OCI-LY3 (cell line): ENCODE measurements around the gene CLPX.

Source experiments
- H2AFZ ChIP-seq: fragments of 200-600, 300-600 bp; shearing (Covaris generic); 2 replicates; pipeline ENCODE4 v1.6.0; 2014; ENCODE audit warnings: antibody characterized with exemption, low read depth, low read length
- H3K27ac ChIP-seq: fragments of 200-600, 300-600 bp; sonication (generic); 2 replicates; pipeline ENCODE4 v1.5.1; 2014; ENCODE audit warnings: mild to moderate bottlenecking, low read length, moderate library complexity, mixed read lengths
- H3K27me3 ChIP-seq: fragments of 200-600, 300-600 bp; sonication (generic); 2 replicates; pipeline ENCODE4 v1.6.1; 2014; ENCODE audit warnings: low read depth, low read length, mixed read lengths
- H3K36me3 ChIP-seq: fragments of 200-600, 300-600 bp; sonication (generic); replicated peaks from 2 replicates; pipeline ENCODE3; 2014; ENCODE audit warnings: low read depth, low read length, mixed read lengths
- H3K4me1 ChIP-seq: fragments of 300-600, 200-600 bp; sonication (generic); 2 replicates; pipeline ENCODE4 v1.6.1; 2014; ENCODE audit warnings: low read length, mixed read lengths
- H3K4me2 ChIP-seq: fragments of 200-600, 300-600 bp; sonication (generic); 2 replicates; pipeline ENCODE4 v1.6.1; 2014; ENCODE audit warnings: low read length, mixed read lengths
- H3K4me3 ChIP-seq: fragments of 300-600, 200-600 bp; sonication (generic); 2 replicates; pipeline ENCODE4 v1.5.1; 2014; ENCODE audit warnings: antibody characterized with exemption, mild to moderate bottlenecking, low read length, moderate library complexity
- H3K79me2 ChIP-seq: fragments of 300-600, 200-600 bp; shearing (Covaris generic); 2 replicates; pipeline ENCODE4 v1.6.1; 2014; ENCODE audit warnings: mild to moderate bottlenecking, low read length, mixed read lengths
- H3K9ac ChIP-seq: fragments of 300-600, 200-600 bp; shearing (Covaris generic); 2 replicates; pipeline ENCODE4 v1.6.0; 2014; ENCODE audit warnings: mild to moderate bottlenecking, low read length, moderate library complexity
- H3K9me3 ChIP-seq: fragments of 200-600, 300-600 bp; shearing (Covaris generic); 2 replicates; pipeline ENCODE4 v1.6.1; 2014; ENCODE audit warnings: low read length, mixed read lengths; ENCODE audit not compliant: insufficient read depth
- H4K20me1 ChIP-seq: fragments of 200-600, 300-600 bp; sonication (generic); 2 replicates; pipeline ENCODE4 v1.6.1; 2016; ENCODE audit warnings: low read length, mixed read lengths; ENCODE audit not compliant: insufficient read depth
- EZH2phosphoT487 ChIP-seq: fragments of 200-600 bp; shearing (Covaris generic); IDR thresholded peaks from 2 replicates; pipeline ENCODE4 v1.6.1; 2018; ENCODE audit warnings: antibody characterized with exemption, mixed run types, low read depth
- TF ChIP-seq, protein P1 (sequence below): fragments of 200-600, 300-600 bp; sonication (generic); IDR thresholded peaks from 2 replicates; pipeline ENCODE4 v1.5.1; 2014; ENCODE audit warnings: antibody characterized with exemption, low read length, low read depth

Gene CLPX

DNA sequence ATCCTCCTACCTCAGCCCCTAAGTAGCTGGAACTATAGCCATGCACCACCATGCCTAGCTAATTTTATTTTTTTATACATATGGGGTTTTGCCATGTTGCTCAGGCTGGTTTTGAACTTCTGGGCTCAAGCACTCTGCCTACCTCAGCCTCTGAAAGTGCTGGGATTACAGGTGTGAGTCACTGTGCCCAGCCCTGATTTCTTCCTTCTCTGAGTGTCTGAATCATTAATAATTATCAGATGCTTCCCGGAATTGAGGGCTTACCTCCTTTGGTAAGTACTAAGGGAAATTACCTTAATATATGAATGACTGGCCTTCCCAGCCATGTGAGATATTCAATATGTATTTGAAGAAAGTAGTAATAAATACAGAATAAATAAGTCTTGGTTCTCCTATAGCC is 7.2 kb downstream of the CLPX start:
- Histone ChIP-seq H3K36me3 (peaks cover 53% of the 10 kb centered on the region), H2AFZ (no peak overlapping the region), H3K27ac (no peak overlapping the region), H3K4me1 (peaks cover 8% of the 10 kb centered on the region), H3K9me3 (no peaks in the 10 kb centered on the region), H3K4me3 (no peak overlapping the region), H3K9ac (no peak overlapping the region), H3K79me2 (peaks cover 53% of the 10 kb centered on the region), H3K4me2 (no peak overlapping the region), H4K20me1 (peaks cover 45% of the 10 kb centered on the region), H3K27me3 (no peaks in the 10 kb centered on the region)
- TF ChIP-seq, protein P1, sequence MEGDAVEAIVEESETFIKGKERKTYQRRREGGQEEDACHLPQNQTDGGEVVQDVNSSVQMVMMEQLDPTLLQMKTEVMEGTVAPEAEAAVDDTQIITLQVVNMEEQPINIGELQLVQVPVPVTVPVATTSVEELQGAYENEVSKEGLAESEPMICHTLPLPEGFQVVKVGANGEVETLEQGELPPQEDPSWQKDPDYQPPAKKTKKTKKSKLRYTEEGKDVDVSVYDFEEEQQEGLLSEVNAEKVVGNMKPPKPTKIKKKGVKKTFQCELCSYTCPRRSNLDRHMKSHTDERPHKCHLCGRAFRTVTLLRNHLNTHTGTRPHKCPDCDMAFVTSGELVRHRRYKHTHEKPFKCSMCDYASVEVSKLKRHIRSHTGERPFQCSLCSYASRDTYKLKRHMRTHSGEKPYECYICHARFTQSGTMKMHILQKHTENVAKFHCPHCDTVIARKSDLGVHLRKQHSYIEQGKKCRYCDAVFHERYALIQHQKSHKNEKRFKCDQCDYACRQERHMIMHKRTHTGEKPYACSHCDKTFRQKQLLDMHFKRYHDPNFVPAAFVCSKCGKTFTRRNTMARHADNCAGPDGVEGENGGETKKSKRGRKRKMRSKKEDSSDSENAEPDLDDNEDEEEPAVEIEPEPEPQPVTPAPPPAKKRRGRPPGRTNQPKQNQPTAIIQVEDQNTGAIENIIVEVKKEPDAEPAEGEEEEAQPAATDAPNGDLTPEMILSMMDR, result no peak
- TF ChIP-seq EZH2phosphoT487, result no peak

DNA sequence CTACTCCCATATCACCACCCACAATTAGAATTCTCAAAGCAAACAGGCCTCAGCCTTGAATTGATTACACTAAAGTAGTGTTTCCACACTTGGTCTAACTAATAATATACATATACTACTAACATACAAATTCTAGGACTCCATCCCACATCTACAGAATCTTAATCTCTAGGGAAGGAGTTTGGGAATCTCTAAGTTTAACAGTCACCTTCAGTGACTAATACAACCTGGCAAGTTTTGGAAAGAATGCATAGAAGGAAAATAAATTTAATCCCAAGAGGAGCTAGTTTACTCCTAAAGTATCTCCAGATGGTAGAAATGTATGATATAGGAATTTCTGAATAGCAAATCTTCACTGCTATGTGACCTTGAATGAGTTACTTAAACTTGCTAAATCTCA is 9.1 kb downstream of the CLPX start:
- peaks cover 43% of the 10 kb centered on the region for H4K20me1 ChIP-seq
- no peaks in the 10 kb centered on the region for H3K9me3 ChIP-seq
- H3K4me2 ChIP-seq, result no peak overlapping the region
- peaks cover 47% of the 10 kb centered on the region for H3K79me2 ChIP-seq
- H3K4me3 ChIP-seq, result no peak overlapping the region
- TF ChIP-seq, protein P1, result no peak
- no peak for TF ChIP-seq EZH2phosphoT487
- H3K27ac ChIP-seq, result no peak overlapping the region
- H3K4me1 ChIP-seq, result peaks cover 12% of the 10 kb centered on the region
- no peaks in the 10 kb centered on the region for H3K27me3 ChIP-seq
- H2AFZ ChIP-seq, result no peak overlapping the region
- H3K36me3 ChIP-seq, result peaks cover 67% of the 10 kb centered on the region
- no peak overlapping the region for H3K9ac ChIP-seq

DNA sequence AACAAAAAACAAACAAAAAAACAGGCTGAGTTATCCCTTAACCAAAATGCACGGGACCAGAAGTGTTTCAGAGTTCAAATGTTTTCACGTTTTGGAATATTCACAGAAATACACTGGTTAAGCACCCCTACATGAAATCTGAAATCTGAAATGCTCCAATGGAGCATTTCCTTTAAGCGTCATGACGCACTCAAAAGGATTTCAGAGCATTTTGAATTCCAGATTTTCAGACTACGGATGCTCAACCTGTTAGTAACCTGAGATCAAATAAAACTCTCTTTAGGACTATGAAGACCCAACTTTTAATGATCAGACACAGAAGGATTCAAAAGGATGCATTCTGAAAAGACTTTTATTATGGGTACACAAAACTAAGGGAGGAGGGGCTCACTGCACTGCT is 9.6 kb downstream of the CLPX start:
- H3K27me3 ChIP-seq, result no peaks in the 10 kb centered on the region
- no peak overlapping the region for H3K27ac ChIP-seq
- H3K36me3 ChIP-seq, result peaks cover 69% of the 10 kb centered on the region
- H3K4me1 ChIP-seq, result peaks cover 15% of the 10 kb centered on the region
- H3K79me2 ChIP-seq, result peaks cover 41% of the 10 kb centered on the region
- H3K4me3 ChIP-seq, result no peak overlapping the region
- no peaks in the 10 kb centered on the region for H3K9me3 ChIP-seq
- no peak overlapping the region for H3K9ac ChIP-seq
- TF ChIP-seq EZH2phosphoT487, result no peak
- TF ChIP-seq, protein P1, result no peak
- no peak overlapping the region for H3K4me2 ChIP-seq
- H4K20me1 ChIP-seq, result peaks cover 42% of the 10 kb centered on the region
- no peak overlapping the region for H2AFZ ChIP-seq

DNA sequence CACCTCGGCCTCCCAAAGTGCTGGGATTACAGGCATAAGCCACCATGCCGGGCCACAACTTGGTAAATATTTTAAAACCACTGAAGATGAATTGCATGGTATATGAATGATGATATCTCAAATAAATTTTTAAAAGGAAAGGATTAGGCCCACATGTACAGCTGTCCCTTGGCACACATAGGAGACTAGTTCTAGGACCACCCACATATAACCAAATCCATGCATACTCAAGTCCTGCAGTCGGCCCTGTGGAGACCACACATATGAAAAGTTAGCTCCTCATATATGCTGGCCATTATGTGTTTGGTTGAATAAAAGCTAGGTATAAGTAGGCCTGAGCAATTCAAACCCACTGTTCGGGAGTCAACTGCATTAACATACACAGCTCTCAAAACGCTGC is 10.6 kb downstream of the CLPX start:
- TF ChIP-seq, protein P1, result no peak
- TF ChIP-seq EZH2phosphoT487, result no peak
- peaks cover 61% of the 10 kb centered on the region for H3K36me3 ChIP-seq
- no peak overlapping the region for H3K27ac ChIP-seq
- H3K27me3 ChIP-seq, result no peaks in the 10 kb centered on the region
- H3K9me3 ChIP-seq, result no peaks in the 10 kb centered on the region
- H3K4me3 ChIP-seq, result no peak overlapping the region
- no peak overlapping the region for H3K9ac ChIP-seq
- H3K4me1 ChIP-seq, result peaks cover 15% of the 10 kb centered on the region
- H4K20me1 ChIP-seq, result peaks cover 32% of the 10 kb centered on the region
- no peak overlapping the region for H2AFZ ChIP-seq
- peaks cover 32% of the 10 kb centered on the region for H3K79me2 ChIP-seq
- H3K4me2 ChIP-seq, result no peak overlapping the region
